K562 (cell line): ENCODE data around the gene CALU. TPM values are rescaled to one million over a fixed set of nuclear protein-coding genes. Genes with fewer than 3 reads are reported as not detected.
A peak's percentile ranks its signal among the peaks of the same experiment; 100 is the strongest.

Experiments used
- ADNP ChIP-seq: fragments of 200-800 bp; sonication (Bioruptor generic); IDR thresholded peaks from 2 replicates; pipeline ENCODE4 v1.6.1; 2016; ENCODE audit warnings: missing genetic modification characterization, missing compliant biosample characterization
- ATF7 ChIP-seq: fragments of 450-650 bp; IDR thresholded peaks from 2 replicates; pipeline ENCODE4 v1.7.1; 2014; ENCODE audit warnings: mild to moderate bottlenecking, moderate library complexity
- CCAR2 ChIP-seq: fragments of 200-400 bp; formaldehyde crosslinking; IDR thresholded peaks from 2 replicates; pipeline ENCODE4 v1.6.1; 2017; ENCODE audit warnings: mild to moderate bottlenecking, low read depth, low read length
- CHD2 ChIP-seq: IDR thresholded peaks from 2 replicates; pipeline ENCODE4 v1.6.1; 2011; ENCODE audit warnings: low read depth, low read length
- EP300 ChIP-seq: IDR thresholded peaks from 2 replicates; pipeline ENCODE4 v1.6.1; 2012; ENCODE audit warnings: low read length, improper control_type of control experiment
- FOXM1 ChIP-seq, 2 experiments: fragments of 450-650 bp in 1 of 2; sonication (generic) in 1 of 2; formaldehyde crosslinking in 1 of 2; IDR thresholded peaks; 2 replicates each; pipeline versions ENCODE4 v1.6.1 to v1.9.0; 2017 to 2022; ENCODE audit warnings: low read depth in 2 of 2, mild to moderate bottlenecking in 2 of 2, missing genetic modification reagents in 1 of 2, moderate library complexity in 1 of 2
- KLF1 ChIP-seq: fragments of 450-650 bp; IDR thresholded peaks from 2 replicates; pipeline ENCODE4 v1.6.1; 2016; ENCODE audit warnings: missing genetic modification characterization, missing compliant biosample characterization
- LCOR ChIP-seq: sonication (generic); formaldehyde crosslinking; IDR thresholded peaks from 2 replicates; pipeline ENCODE4 v1.8.0; 2022; ENCODE audit warnings: mild to moderate bottlenecking, missing genetic modification reagents
- MTA2 ChIP-seq: fragments of 450-650 bp; IDR thresholded peaks from 2 replicates; pipeline ENCODE4 v1.6.1; 2016; ENCODE audit warnings: low read depth
- NFE2L1 ChIP-seq: fragments of 450-650 bp; IDR thresholded peaks from 2 replicates; pipeline ENCODE4 v1.6.1; 2016; ENCODE audit warnings: missing genetic modification characterization, low read depth, mild to moderate bottlenecking, missing compliant biosample characterization, moderate library complexity, borderline replicate concordance
- NR3C1 ChIP-seq: sonication (generic); formaldehyde crosslinking; IDR thresholded peaks from 2 replicates; pipeline ENCODE4 v1.8.1; 2022; ENCODE audit warnings: missing genetic modification reagents
- NRF1 ChIP-seq, 2 experiments: fragments of 450-650 bp; IDR thresholded peaks in 1 of 2; conservative IDR thresholded peaks in 1 of 2; 2 replicates each; pipeline ENCODE4 v1.6.1; 2014; ENCODE audit warnings: mild to moderate bottlenecking in 2 of 2
- PHF20 ChIP-seq: fragments of 450-650 bp; IDR thresholded peaks from 2 replicates; pipeline ENCODE4 v1.6.1; 2018; ENCODE audit not compliant: partially characterized antibody
- ZNF175 ChIP-seq: fragments of 200-800 bp; sonication (Bioruptor generic); IDR thresholded peaks from 2 replicates; pipeline ENCODE4 v1.6.1; 2016; ENCODE audit warnings: low read depth, mild to moderate bottlenecking, missing genetic modification characterization, missing compliant biosample characterization
- ZNF184 ChIP-seq: sonication (generic); formaldehyde crosslinking; IDR thresholded peaks from 2 replicates; pipeline ENCODE4 v1.5.0; 2020; ENCODE audit warnings: missing genetic modification reagents
- polyA plus RNA-seq, 8 experiments: library from polyadenylated mRNA; depleted of rRNA in 4 of 8; stranded (reverse) in 5 of 8; unstranded in 3 of 8; fragments of >200 nt; fragmentation: Nextera tagmentation in 2 of 8; fragmentation: Illumina TruSeq in 1 of 8; extraction: Ambion mirVana in 2 of 8; extraction: Trizol in 1 of 8; gene quantifications; 2 replicates each; pipeline versions ENCODE4 v1.2.1 to v1.2.3, GENCODE V29; 2011 to 2014; ENCODE audit warnings: inconsistent platforms in 1 of 8, missing spikeins in 1 of 8
- total RNA-seq, 7 experiments: library from RNA; depleted of rRNA in 6 of 7; stranded (reverse); fragments of >200 nt in 6 of 7; fragmentation: Illumina TruSeq in 2 of 7; extraction: Trizol in 2 of 7; gene quantifications; 2 replicates each; pipeline versions ENCODE4 v1.2.1 to v1.2.3, GENCODE V29; 2011 to 2021; ENCODE audit warnings: low replicate concordance in 1 of 7
- TF ChIP-seq, protein P1 (sequence below), 2 experiments: fragments of 450-650 bp; IDR thresholded peaks; 2 replicates each; pipeline ENCODE4 v1.6.1; 2016; ENCODE audit warnings: mild to moderate bottlenecking in 2 of 2, borderline replicate concordance in 1 of 2, low read depth in 1 of 2, moderate library complexity in 1 of 2
- TF ChIP-seq, protein P2 (sequence below): IDR thresholded peaks from 3 replicates; pipeline ENCODE4 v1.6.1; 2011; ENCODE audit warnings: borderline replicate concordance, mild to moderate bottlenecking; ENCODE audit not compliant: insufficient read length, insufficient read depth
- TF ChIP-seq, protein P3 (sequence below): fragments of 450-650 bp; formaldehyde crosslinking; IDR thresholded peaks from 2 replicates; pipeline ENCODE4 v1.4.0; 2020; ENCODE audit warnings: mild to moderate bottlenecking

The CALU gene
- total and polyA plus RNA-seq, 9 of the 15 experiments (the other 6 are each of a cell fraction or from before 2014, with no cell fraction given) = 166 to 286 (median 215) TPM

DNA sequence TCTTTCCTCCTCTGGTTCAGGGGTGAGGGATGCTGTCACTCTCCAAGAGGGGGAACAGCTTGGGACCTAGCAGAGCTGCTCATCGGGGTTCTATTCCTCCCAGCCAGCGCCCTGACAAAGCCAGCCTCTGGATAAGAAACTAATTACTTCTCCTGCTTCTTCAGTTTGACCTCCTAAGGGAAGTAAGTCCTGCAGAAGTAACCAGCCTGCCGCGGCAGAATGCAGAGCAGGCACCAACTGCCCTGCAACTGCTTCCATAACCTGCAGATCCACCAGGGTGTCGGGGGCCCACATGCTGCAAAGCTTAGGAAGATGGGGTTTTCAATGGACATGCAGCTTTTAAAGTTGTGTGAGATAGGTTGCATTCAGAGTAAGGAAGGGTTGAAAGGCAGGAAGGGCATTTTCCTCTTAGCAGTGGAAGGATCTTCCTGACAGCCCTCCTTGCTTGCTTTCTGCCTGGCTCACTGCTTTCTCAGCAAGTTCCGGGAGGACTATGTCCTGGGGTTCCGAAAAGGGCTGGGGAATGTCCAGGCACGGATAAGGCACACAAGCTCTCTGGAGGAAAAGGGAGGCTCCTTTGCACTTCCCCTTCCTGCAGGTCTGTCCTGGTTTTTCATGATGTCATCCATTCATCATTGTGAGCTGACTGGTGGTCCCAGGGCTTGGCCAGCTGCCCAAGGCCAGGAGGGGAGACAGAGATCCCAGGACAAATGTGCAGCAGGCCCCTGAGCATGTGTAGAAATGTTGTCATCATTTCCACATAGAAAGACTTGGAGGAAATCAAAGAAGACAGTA lies 24.3 kb upstream of the CALU start (continued):
- TF ChIP-seq, protein P1, sequence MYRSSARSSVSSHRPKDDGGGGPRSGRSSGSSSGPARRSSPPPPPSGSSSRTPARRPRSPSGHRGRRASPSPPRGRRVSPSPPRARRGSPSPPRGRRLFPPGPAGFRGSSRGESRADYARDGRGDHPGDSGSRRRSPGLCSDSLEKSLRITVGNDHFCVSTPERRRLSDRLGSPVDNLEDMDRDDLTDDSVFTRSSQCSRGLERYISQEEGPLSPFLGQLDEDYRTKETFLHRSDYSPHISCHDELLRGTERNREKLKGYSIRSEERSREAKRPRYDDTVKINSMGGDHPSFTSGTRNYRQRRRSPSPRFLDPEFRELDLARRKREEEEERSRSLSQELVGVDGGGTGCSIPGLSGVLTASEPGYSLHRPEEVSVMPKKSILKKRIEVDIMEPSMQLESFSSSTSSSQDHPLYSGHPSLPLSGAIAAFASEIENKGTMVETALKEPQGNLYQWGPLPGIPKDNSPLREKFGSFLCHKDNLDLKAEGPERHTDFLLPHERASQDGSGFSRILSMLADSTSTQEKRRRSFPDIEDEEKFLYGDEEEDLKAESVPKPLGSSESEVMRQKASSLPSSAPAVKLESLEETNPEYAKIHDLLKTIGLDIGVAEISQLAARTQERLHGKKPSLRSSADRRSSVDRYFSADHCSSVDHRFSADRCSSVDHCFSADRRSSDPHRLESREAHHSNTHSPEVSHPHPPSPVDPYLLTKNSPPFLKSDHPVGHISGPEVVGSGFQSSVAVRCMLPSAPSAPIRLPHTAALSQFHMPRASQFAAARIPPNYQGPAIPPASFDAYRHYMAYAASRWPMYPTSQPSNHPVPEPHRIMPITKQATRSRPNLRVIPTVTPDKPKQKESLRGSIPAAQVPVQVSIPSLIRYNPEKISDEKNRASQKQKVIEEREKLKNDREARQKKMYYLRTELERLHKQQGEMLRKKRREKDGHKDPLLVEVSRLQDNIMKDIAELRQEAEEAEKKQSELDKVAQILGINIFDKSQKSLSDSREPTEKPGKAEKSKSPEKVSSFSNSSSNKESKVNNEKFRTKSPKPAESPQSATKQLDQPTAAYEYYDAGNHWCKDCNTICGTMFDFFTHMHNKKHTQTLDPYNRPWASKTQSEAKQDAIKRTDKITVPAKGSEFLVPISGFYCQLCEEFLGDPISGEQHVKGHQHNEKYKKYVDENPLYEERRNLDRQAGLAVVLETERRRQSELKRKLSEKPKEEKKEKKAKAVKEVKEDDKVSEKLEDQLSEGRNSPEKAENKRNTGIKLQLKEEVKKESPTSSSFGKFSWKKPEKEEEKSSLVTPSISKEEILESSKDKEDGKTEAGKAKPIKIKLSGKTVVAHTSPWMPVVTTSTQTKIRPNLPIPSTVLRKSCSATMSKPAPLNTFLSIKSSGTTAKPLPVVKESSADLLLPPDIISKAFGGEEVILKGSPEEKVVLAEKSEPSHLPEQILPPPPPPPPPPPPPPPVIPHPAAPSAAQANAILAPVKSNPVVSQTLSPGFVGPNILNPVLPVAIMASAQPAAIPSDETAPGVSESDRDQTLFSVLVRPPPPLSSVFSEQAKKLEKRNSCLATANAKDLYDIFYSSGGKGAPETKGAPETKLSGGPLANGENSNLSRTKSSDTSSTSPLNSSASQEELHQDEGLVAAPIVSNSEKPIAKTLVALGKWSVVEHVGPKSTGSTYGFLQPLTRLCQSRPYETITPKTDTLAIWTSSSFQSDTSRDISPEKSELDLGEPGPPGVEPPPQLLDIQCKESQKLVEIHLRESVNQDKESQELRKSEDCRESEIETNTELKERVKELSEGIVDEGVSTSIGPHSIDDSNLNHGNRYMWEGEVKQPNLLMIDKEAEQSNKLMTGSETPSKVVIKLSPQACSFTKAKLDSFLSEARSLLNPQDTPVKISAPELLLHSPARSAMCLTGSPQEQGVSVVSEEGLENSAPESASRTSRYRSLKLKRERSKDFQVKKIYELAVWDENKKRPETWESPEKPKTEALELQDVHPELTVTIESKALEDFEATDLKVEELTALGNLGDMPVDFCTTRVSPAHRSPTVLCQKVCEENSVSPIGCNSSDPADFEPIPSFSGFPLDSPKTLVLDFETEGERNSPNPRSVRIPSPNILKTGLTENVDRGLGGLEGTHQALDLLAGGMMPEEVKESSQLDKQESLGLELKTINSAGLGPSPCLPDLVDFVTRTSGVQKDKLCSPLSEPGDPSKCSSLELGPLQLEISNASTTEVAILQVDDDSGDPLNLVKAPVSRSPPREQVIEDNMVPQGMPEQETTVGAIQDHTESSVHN (IDR thresholded peaks at IDR 0.05; ENCODE audit: borderline replicate concordance in 1 of 2, low read depth in 1 of 2) = no peak
- TF ChIP-seq NRF1 (conservative IDR thresholded peaks at IDR 0.05 in 1 of 2, IDR thresholded peaks at IDR 0.05 in 1 of 2) (0 out of 4 replicates have a peak, but pooled peaks of 1 of the 2 experiments have one; percentile 20), LCOR (CRISPR knock-in tag) (no peak), MTA2 (no peak), ZNF184 (CRISPR knock-in tag) (no peak), ADNP (no peak), CCAR2 (no peak), PHF20 (no peak), KLF1 (tag) (no peak), ZNF175 (CRISPR knock-in tag) (no peak), FOXM1 (IDR thresholded peaks at IDR 0.05; ENCODE audit: low read depth) (no peak), FOXM1 (CRISPR knock-in tag; IDR thresholded peaks at IDR 0.05; ENCODE audit: low read depth) (no peak), EP300 (no peak), CHD2 (no peak), NFE2L1 (tag) (no peak), NR3C1 (CRISPR knock-in tag) (no peak), ATF7 (peak; percentile 64; the same call in 1 of the 2 replicates)
- TF ChIP-seq, protein P2, sequence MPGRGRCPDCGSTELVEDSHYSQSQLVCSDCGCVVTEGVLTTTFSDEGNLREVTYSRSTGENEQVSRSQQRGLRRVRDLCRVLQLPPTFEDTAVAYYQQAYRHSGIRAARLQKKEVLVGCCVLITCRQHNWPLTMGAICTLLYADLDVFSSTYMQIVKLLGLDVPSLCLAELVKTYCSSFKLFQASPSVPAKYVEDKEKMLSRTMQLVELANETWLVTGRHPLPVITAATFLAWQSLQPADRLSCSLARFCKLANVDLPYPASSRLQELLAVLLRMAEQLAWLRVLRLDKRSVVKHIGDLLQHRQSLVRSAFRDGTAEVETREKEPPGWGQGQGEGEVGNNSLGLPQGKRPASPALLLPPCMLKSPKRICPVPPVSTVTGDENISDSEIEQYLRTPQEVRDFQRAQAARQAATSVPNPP = no peak
- TF ChIP-seq, protein P3, sequence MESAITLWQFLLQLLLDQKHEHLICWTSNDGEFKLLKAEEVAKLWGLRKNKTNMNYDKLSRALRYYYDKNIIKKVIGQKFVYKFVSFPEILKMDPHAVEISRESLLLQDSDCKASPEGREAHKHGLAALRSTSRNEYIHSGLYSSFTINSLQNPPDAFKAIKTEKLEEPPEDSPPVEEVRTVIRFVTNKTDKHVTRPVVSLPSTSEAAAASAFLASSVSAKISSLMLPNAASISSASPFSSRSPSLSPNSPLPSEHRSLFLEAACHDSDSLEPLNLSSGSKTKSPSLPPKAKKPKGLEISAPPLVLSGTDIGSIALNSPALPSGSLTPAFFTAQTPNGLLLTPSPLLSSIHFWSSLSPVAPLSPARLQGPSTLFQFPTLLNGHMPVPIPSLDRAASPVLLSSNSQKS (CRISPR knock-in tag) = no peak
